Subcutaneous adipose tissue (tissue), 4 donors: ENCODE data around the gene FOXI2. TPM values are rescaled to one million over a fixed set of nuclear protein-coding genes. Genes with fewer than 3 reads are reported as not detected.

Experiments used
- total RNA-seq, 4 donors: library from RNA; depleted of rRNA; stranded (reverse); fragments of >200 nt; gene quantifications; one replicate each; pipeline ENCODE4 v1.1.0, GENCODE V29; 2016
- TF ChIP-seq, protein P1 (sequence below): fragments of 450-650 bp; IDR thresholded peaks from one replicate; pipeline ENCODE4 v1.5.1; 2016; ENCODE audit warnings: low read depth, mild to moderate bottlenecking, control low read depth, antibody characterized with exemption, moderate library complexity

FOXI2 gene
- total RNA-seq, 4 donors from 2014 or later = 0.22 TPM; not detected in 3

DNA sequence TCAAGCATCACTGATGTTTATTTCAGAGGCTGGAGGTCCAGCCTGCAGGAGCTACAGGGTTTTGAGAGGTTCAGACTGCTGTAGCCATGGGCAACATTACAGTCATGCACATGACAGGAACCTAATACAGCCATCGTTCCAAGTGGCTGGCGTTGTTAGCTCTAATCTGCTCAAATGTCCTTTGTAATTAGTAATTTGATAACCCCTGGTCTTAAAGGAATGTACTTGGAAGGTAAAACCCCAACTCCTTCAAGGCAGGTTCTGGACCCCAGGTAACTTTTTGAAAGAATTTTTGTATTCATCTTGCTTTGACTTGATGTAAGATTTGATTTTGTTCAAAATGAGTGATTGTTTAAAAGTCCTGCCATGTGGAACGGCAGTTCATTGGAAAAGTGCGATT, 34.7 kb upstream of the FOXI2 start:
- TF ChIP-seq, protein P1, sequence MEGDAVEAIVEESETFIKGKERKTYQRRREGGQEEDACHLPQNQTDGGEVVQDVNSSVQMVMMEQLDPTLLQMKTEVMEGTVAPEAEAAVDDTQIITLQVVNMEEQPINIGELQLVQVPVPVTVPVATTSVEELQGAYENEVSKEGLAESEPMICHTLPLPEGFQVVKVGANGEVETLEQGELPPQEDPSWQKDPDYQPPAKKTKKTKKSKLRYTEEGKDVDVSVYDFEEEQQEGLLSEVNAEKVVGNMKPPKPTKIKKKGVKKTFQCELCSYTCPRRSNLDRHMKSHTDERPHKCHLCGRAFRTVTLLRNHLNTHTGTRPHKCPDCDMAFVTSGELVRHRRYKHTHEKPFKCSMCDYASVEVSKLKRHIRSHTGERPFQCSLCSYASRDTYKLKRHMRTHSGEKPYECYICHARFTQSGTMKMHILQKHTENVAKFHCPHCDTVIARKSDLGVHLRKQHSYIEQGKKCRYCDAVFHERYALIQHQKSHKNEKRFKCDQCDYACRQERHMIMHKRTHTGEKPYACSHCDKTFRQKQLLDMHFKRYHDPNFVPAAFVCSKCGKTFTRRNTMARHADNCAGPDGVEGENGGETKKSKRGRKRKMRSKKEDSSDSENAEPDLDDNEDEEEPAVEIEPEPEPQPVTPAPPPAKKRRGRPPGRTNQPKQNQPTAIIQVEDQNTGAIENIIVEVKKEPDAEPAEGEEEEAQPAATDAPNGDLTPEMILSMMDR = no peak

DNA sequence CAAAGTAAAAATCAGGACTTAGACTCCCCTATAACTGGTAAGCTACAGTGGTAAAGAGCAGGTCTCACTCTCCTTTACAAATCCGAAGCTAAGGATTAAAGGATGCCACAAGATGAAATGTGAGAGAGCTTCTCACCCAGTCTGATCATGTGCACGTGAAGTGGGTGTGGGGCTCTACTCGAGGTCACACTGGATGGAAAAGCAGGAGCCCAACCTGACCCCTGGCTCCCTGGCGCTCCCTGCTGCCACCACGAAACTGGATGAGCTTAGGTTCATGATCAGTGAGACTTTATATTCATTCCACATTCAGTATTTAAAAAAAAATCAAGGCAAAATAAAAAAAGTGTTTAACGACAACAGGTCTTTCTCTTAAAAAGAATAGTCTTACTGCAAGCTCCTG, 21.7 kb upstream of the FOXI2 start:
- TF ChIP-seq, protein P1 = no peak

DNA sequence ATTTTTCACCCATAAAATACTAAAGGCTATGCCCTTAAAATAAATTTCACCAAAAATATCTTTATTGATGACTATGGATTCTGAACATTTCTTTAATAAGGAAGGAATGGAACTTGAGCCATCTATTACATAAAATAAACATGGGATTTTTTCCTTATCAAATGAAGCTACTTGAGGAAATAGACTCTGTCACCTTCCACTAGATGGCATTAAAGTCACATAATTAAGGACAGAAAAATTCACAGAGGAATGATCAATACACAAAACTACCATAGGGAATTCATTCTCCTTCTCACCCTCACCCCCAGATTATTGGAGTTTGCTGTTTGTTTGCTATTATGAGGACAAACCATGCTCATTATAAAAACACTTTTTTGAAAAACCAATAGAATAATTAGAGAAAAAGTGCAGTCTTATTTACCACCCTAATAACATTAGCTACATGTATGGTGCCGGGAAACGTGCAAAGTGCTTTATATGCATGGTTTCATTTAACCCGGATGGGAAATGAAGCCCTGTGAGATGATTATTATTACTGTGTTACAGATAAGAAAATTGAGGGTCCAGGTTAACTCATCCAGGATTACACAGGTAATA, 21.1 kb upstream of the FOXI2 start:
- TF ChIP-seq, protein P1 = no peak

DNA sequence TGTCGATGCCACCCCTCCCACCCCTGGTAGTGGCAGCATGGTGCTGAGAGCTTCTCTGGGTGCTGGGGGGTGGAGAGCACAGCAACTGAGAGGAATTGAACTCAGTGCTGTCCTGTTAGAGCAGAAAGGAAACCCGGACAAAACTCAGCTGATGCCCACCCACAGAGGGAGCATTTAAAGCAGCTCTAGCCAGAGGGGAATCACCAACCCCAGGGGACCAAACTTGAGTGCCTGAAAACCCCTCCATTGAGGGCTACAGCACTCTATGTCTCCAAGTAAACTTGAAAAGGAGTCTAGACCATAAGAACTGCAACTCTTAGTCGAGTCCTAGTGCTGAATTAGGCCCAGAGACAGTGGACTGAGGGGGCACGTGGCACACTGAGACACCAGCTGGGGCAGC, 16.8 kb upstream of the FOXI2 start:
- TF ChIP-seq, protein P1 = no peak

- TF ChIP-seq, protein P1 = no peak
These were observed 16.1 kb upstream of the FOXI2 start for GRCh38 chr10:127720903-127721302.

DNA sequence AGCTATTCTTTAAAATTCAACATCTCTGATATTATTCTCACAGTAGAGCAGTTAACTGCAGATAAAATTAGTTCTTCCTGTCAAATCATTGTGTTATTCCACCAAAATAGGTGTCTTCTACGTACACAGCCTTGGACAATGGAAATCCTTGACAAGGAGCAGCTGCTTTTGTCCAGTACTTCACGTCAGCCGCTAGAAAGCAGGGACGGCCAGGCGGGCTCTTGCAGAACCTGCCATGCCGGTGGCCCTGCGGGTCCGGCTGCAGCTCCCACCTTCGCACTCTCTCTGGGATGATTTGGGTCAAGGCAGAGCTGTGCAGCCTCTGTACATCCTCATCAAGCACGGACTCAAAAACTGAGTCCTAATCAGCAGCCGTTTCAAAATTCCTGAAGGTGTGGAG, 2.2 kb upstream of the FOXI2 start:
- TF ChIP-seq, protein P1 = no peak

- TF ChIP-seq, protein P1 = no peak
These were observed 1.8 kb upstream of the FOXI2 start for GRCh38 chr10:127735156-127735555.
